Neural cell (in vitro differentiated cells): ENCODE results near the gene CDC73.
"Not testable (repeated sequence)": the region's sequence is repeated elsewhere in the genome, so short reads cannot be mapped to it uniquely, and the experiment has no call there.

Source experiments
- EP300 ChIP-seq: fragments of 450-650 bp; conservative IDR thresholded peaks from 2 replicates; pipeline ENCODE4 v1.6.1; 2014; ENCODE audit warnings: antibody characterized with exemption, mild to moderate bottlenecking, moderate library complexity; ENCODE audit not compliant: poor library complexity, severe bottlenecking
- EZH2 ChIP-seq: fragments of 200-600, 300-800 bp; shearing (Covaris generic), sonication (generic); IDR thresholded peaks from 2 replicates; pipeline ENCODE4 v1.6.1; 2014; ENCODE audit warnings: antibody characterized with exemption, low read length, borderline replicate concordance, mild to moderate bottlenecking; ENCODE audit not compliant: insufficient read depth, poor library complexity, severe bottlenecking
- MXI1 ChIP-seq: fragments of 450-650 bp; conservative IDR thresholded peaks from 2 replicates; pipeline ENCODE4 v1.6.1; 2014; ENCODE audit warnings: antibody characterized with exemption, mild to moderate bottlenecking; ENCODE audit not compliant: poor library complexity, severe bottlenecking
- POLR2AphosphoS5 ChIP-seq: IDR thresholded peaks from 2 replicates; pipeline ENCODE4 v1.6.1; 2012
- TAF1 ChIP-seq: IDR thresholded peaks from 2 replicates; pipeline ENCODE4 v1.6.1; 2012; ENCODE audit warnings: low read depth
- TF ChIP-seq, protein P1 (sequence below): fragments of 450-650 bp; IDR thresholded peaks from 2 replicates; pipeline ENCODE4 v1.5.1; 2014; ENCODE audit warnings: antibody characterized with exemption, mild to moderate bottlenecking, moderate library complexity; ENCODE audit not compliant: poor library complexity, severe bottlenecking

DNA sequence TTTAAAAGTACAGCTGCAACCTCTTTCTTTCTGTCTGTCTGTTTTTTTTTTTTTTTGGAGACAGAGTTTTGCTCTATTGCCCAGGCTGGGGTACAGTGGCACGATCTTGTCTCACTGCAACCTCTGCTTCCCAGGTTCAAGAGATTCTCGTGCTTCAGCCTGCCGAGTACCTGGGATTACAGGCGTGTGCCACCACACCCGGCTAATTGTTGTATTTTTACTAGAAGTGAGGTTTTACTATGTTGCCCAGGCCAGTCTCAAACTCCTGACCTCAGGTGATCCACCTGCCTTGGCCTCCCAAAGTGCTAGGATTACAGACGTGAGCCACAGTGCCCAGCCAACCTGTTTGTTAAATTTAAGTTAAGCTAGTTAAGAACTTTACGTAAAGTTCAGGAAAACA lies 67.1 kb downstream of the CDC73 start:
- TF ChIP-seq, protein P1, sequence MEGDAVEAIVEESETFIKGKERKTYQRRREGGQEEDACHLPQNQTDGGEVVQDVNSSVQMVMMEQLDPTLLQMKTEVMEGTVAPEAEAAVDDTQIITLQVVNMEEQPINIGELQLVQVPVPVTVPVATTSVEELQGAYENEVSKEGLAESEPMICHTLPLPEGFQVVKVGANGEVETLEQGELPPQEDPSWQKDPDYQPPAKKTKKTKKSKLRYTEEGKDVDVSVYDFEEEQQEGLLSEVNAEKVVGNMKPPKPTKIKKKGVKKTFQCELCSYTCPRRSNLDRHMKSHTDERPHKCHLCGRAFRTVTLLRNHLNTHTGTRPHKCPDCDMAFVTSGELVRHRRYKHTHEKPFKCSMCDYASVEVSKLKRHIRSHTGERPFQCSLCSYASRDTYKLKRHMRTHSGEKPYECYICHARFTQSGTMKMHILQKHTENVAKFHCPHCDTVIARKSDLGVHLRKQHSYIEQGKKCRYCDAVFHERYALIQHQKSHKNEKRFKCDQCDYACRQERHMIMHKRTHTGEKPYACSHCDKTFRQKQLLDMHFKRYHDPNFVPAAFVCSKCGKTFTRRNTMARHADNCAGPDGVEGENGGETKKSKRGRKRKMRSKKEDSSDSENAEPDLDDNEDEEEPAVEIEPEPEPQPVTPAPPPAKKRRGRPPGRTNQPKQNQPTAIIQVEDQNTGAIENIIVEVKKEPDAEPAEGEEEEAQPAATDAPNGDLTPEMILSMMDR, result not testable (repeated sequence)
- not testable (repeated sequence) for TF ChIP-seq TAF1, POLR2AphosphoS5, MXI1, EP300, EZH2
